GM12878 (cell line): ENCODE data around the gene OSM. TPM values are rescaled to one million over a fixed set of nuclear protein-coding genes. Genes with fewer than 3 reads are reported as not detected.

Source experiments
- ATAC-seq: fragments of 200-7000 bp; cut with Tn5 transposase; 3 replicates; pipeline ENCODE4 v1.9.1; 2020; ENCODE audit warnings: mild to moderate bottlenecking, moderate library complexity
- BruUV-seq: library from RNA; stranded (reverse); fragments of 400-500 nt; replicated peaks from 2 replicates; lab custom pipeline; 2021; lab: Mats Ljungman, UMichigan
- CTCF ChIA-PET: fragments of 300-600 bp; sonication (Branson Sonifier 250); formaldehyde crosslinking; extraction: SDS; loops from one replicate; lab custom pipeline; 2021; ENCODE audit warnings: inconsistent platforms; lab: Yijun Ruan, JAX
- POLR2A ChIA-PET: fragments of 350-600 bp; formaldehyde crosslinking; extraction: SDS; loops from one replicate; lab custom pipeline; 2021; ENCODE audit warnings: inconsistent platforms; lab: Charles Lee
- RAD21 ChIA-PET: fragments of 300-600 bp; sonication (Branson Sonifier 250); formaldehyde crosslinking; loops from one replicate; lab custom pipeline; 2023; ENCODE audit warnings: antibody characterized with exemption; ENCODE audit not compliant: unreplicated experiment; lab: Charles Lee
- SMC1A ChIA-PET: fragments of 300-600 bp; sonication (Branson Sonifier 250); formaldehyde crosslinking; loops from one replicate; lab custom pipeline; 2023; ENCODE audit not compliant: unreplicated experiment, uncharacterized antibody; lab: Charles Lee
- DNase-seq: peaks from one replicate; pipeline ENCODE4 v3.0.0-alpha.2; 2011; ENCODE audit warnings: low read depth, low spot score
- FAIRE-seq: peaks from 3 replicates; lab custom pipeline; 2011; peaks lifted over from hg19 to GRCh38; lab: Jason Lieb, UNC
- H2AFZ ChIP-seq: 2 replicates; pipeline ENCODE4 v1.6.0; 2011; ENCODE audit warnings: low read depth, low read length, control low read depth; ENCODE audit not compliant: control insufficient read depth
- H3K27ac ChIP-seq: 2 replicates; pipeline ENCODE4 v1.5.1; 2011; ENCODE audit warnings: control low read depth; ENCODE audit not compliant: control insufficient read depth, insufficient read depth
- H3K27me3 ChIP-seq, 2 experiments: replicated peaks in 1 of 2; 2 replicates each; pipeline versions ENCODE4 v1.6.0 to v1.6.1; 2011; ENCODE audit warnings: low read length in 1 of 2; ENCODE audit not compliant: control insufficient read depth in 2 of 2, insufficient read depth in 2 of 2
- H3K36me3 ChIP-seq, 2 experiments: 2 replicates each; pipeline ENCODE4 v1.5.1; 2011; ENCODE audit warnings: low read length in 1 of 2; ENCODE audit not compliant: control insufficient read depth in 2 of 2, insufficient read depth in 2 of 2
- H3K4me1 ChIP-seq: 2 replicates; pipeline ENCODE4 v1.6.1; 2011; ENCODE audit warnings: mild to moderate bottlenecking, low read length, moderate library complexity, mixed read lengths; ENCODE audit not compliant: control insufficient read depth, insufficient read depth
- H3K4me2 ChIP-seq: 2 replicates; pipeline ENCODE4 v1.6.0; 2011; ENCODE audit warnings: control low read depth; ENCODE audit not compliant: control insufficient read depth, insufficient read depth
- H3K4me3 ChIP-seq: fragments of 200-600 bp; sonication (generic); 2 replicates; pipeline ENCODE4 v1.5.1; 2016
- H3K79me2 ChIP-seq: 2 replicates; pipeline ENCODE4 v1.6.0; 2011; ENCODE audit warnings: low read length; ENCODE audit not compliant: control insufficient read depth, insufficient read depth
- H3K9ac ChIP-seq: 2 replicates; pipeline ENCODE4 v1.8.0; 2011; ENCODE audit warnings: low read length, control low read depth, mixed read lengths; ENCODE audit not compliant: control insufficient read depth, insufficient read depth
- H3K9me3 ChIP-seq: replicated peaks from 3 replicates; pipeline ENCODE4 v1.5.1; 2011; ENCODE audit warnings: mild to moderate bottlenecking, low read length; ENCODE audit not compliant: control insufficient read depth, insufficient read depth
- H4K20me1 ChIP-seq: 2 replicates; pipeline ENCODE4 v1.6.0; 2011; ENCODE audit not compliant: control insufficient read depth, insufficient read depth
- CTCF ChIP-seq, 3 experiments: IDR thresholded peaks in 2 of 3; conservative IDR thresholded peaks in 1 of 3; 2 replicates each; pipeline ENCODE4 v1.5.1; 2011; ENCODE audit warnings: low read depth in 3 of 3, low read length in 3 of 3, mild to moderate bottlenecking in 3 of 3, control low read depth in 2 of 3, moderate library complexity in 2 of 3, inconsistent platforms in 1 of 3, mixed read lengths in 1 of 3; ENCODE audit not compliant: control insufficient read depth in 2 of 3, insufficient read depth in 1 of 3; ENCODE audit errors: extremely low read depth in 1 of 3
- GABPA ChIP-seq: IDR thresholded peaks from 2 replicates; pipeline ENCODE4 v1.6.1; 2014; ENCODE audit warnings: antibody characterized with exemption, low read depth, mild to moderate bottlenecking, inconsistent platforms
- HSF1 ChIP-seq: fragments of 150-350 bp; IDR thresholded peaks from 2 replicates; pipeline ENCODE4 v1.6.1; 2014; ENCODE audit warnings: mild to moderate bottlenecking, low read depth, low read length
- PML ChIP-seq: IDR thresholded peaks from 2 replicates; pipeline ENCODE4 v1.6.1; 2012; ENCODE audit warnings: low read length, inconsistent platforms
- RELB ChIP-seq: fragments of 450-650 bp; IDR thresholded peaks from 2 replicates; pipeline ENCODE4 v1.6.1; 2017; ENCODE audit warnings: low read depth, mild to moderate bottlenecking, moderate library complexity
- SUZ12 ChIP-seq: fragments of 200-600 bp; sonication (generic); IDR thresholded peaks from one replicate; pipeline ENCODE4 v1.6.1; 2018; ENCODE audit warnings: antibody characterized with exemption, mild to moderate bottlenecking; ENCODE audit not compliant: unreplicated experiment
- ZBTB33 ChIP-seq: fragments of 450-650 bp; IDR thresholded peaks from 2 replicates; pipeline ENCODE4 v1.6.1; 2017; ENCODE audit warnings: mild to moderate bottlenecking
- WGBS: methylation state at CpG from one replicate; pipeline ENCODE4 v1.1.6; 2016; ENCODE audit warnings: low lambda C conversion rate; ENCODE audit not compliant: insufficient replicate concordance, insufficient coverage; ENCODE audit errors: missing lambda C conversion rate; 5-methylcytosine and 5-hydroxymethylcytosine counted together
- in situ Hi-C: fragments of 300-500 bp; cut with MboI; formaldehyde crosslinking; loops from 9 replicates; pipeline ENCODE4 v1.14.3; 2018; ENCODE audit warnings: mixed read lengths
- intact Hi-C: fragments of 100-400 bp; cut with micrococcal nuclease; formaldehyde crosslinking; loops from one replicate; pipeline ENCODE4 v1.14.2; 2022; ENCODE audit not compliant: unreplicated experiment
- polyA plus RNA-seq, 11 experiments: library from polyadenylated mRNA; depleted of rRNA in 4 of 11; unstranded in 6 of 11; stranded (reverse) in 5 of 11; fragments of >200 nt; fragmentation: Nextera tagmentation in 4 of 11; fragmentation: Illumina TruSeq in 1 of 11; extraction: Ambion mirVana in 4 of 11; extraction: Trizol in 1 of 11; gene quantifications; 1 replicate in 1 of 11; 2 replicates in 10 of 11; pipeline versions ENCODE4 v1.2.1 to v1.2.3, GENCODE V29; 2011 to 2016; ENCODE audit warnings: inconsistent platforms in 2 of 11, missing spikeins in 2 of 11, low read depth in 1 of 11
- total RNA-seq, 4 experiments: library from RNA; depleted of rRNA in 3 of 4; stranded (reverse); fragments of >200 nt in 3 of 4; fragmentation: Illumina TruSeq in 1 of 4; extraction: Trizol in 1 of 4; gene quantifications; 2 replicates each; pipeline versions ENCODE4 v1.2.1 to v1.2.3, GENCODE V29; 2013 to 2021
- TF ChIP-seq, protein P1 (sequence below): fragments of 450-650 bp; IDR thresholded peaks from 2 replicates; pipeline ENCODE4 v1.6.1; 2016; ENCODE audit warnings: mild to moderate bottlenecking
- TF ChIP-seq, protein P2 (sequence below): fragments of 450-650 bp; IDR thresholded peaks from 2 replicates; pipeline ENCODE4 v1.6.1; 2017; ENCODE audit warnings: mild to moderate bottlenecking, low read depth, inconsistent platforms; ENCODE audit not compliant: poor library complexity, severe bottlenecking

The OSM gene
- total and polyA plus RNA-seq, 10 of the 15 experiments (the other 5 are each of a cell fraction or from before 2014, with no cell fraction given) = 0.06 to 1.4 (median 0.59) TPM

GRCh38 chr22:30280505-30280904 is 13.9 kb upstream of the OSM start (continued):
- TF ChIP-seq HSF1 = no peak

DNA sequence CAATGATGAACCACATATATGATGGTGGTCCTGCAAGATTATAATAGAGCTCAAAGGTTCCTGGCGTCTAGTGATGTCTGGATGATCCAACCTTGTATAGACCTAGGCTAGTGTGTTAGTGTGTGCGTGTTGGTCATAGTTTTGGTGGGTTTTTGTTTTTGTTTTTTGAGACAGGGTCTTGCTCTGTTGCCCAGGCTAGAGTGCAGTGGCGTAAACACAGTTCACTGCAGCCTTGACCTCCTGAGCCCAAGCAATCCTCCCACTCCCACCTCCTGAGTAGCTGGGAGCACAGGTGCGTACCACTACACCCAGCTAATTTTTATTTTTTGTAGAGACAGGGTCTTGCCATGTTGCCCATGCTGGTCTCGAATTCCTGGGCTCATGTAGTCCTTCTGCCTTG is 13.3 kb upstream of the OSM start:
- no peaks in the 10 kb centered on the region for H3K4me1 ChIP-seq
- intact Hi-C loops (loop anchor here (10.0 kb wide), 1 partner anchor 205 kb away; no protein-coding TSS in a partner anchor), in situ Hi-C loops (no loop called here)
- DNase-seq = no peak
- no peak overlapping the region for H3K9ac ChIP-seq
- no peak overlapping the region for H3K4me3 ChIP-seq
- H3K79me2 ChIP-seq = no peaks in the 10 kb centered on the region
- no TSS peak for BruUV-seq
- FAIRE-seq = no peak
- RAD21 ChIA-PET = interaction anchor here (1.2 kb wide), 1 partner anchor 43 kb away, joined by 3 read pairs; no protein-coding TSS in a partner anchor
- H3K36me3 ChIP-seq = no peaks in the 10 kb centered on the region
- CTCF ChIA-PET = interaction anchor here (1.0 to 2.7 kb wide), 8 partner anchors 8 to 172 kb away, joined by 3 to 16 read pairs (median 4); partner anchors contain the start of gene RNF215
- H3K27ac ChIP-seq = no peak overlapping the region
- H3K4me2 ChIP-seq = no peak overlapping the region
- POLR2A ChIA-PET = no interaction called here
- H3K27me3 ChIP-seq = no peaks in the 10 kb centered on the region; a peak in 1 of 4 replicates
- 25% methylated on average over 5 of the region's 5 CpGs for WGBS
- H3K9me3 ChIP-seq = no peaks in the 10 kb centered on the region
- no peak for ATAC-seq
- SMC1A ChIA-PET = interaction anchor here (0.9 to 1.5 kb wide), 5 partner anchors 8 to 172 kb away, joined by 3 to 10 read pairs (median 3); partner anchors contain the start of gene CASTOR1
- no peaks in the 10 kb centered on the region for H4K20me1 ChIP-seq
- no peak overlapping the region for H2AFZ ChIP-seq
- TF ChIP-seq CTCF (IDR thresholded peaks at IDR 0.05 in 2 of 3, conservative IDR thresholded peaks at IDR 0.05 in 1 of 3; ENCODE audit: control insufficient read depth in 2 of 3, extremely low read depth in 1 of 3, insufficient read depth in 1 of 3, low read depth in 3 of 3, low read length in 3 of 3) = no peak
- TF ChIP-seq GABPA = no peak
- TF ChIP-seq, protein P1, sequence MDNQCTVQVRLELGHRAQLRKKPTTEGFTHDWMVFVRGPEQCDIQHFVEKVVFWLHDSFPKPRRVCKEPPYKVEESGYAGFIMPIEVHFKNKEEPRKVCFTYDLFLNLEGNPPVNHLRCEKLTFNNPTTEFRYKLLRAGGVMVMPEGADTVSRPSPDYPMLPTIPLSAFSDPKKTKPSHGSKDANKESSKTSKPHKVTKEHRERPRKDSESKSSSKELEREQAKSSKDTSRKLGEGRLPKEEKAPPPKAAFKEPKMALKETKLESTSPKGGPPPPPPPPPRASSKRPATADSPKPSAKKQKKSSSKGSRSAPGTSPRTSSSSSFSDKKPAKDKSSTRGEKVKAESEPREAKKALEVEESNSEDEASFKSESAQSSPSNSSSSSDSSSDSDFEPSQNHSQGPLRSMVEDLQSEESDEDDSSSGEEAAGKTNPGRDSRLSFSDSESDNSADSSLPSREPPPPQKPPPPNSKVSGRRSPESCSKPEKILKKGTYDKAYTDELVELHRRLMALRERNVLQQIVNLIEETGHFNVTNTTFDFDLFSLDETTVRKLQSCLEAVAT = no peak
- TF ChIP-seq ZBTB33 = no peak
- TF ChIP-seq, protein P2, sequence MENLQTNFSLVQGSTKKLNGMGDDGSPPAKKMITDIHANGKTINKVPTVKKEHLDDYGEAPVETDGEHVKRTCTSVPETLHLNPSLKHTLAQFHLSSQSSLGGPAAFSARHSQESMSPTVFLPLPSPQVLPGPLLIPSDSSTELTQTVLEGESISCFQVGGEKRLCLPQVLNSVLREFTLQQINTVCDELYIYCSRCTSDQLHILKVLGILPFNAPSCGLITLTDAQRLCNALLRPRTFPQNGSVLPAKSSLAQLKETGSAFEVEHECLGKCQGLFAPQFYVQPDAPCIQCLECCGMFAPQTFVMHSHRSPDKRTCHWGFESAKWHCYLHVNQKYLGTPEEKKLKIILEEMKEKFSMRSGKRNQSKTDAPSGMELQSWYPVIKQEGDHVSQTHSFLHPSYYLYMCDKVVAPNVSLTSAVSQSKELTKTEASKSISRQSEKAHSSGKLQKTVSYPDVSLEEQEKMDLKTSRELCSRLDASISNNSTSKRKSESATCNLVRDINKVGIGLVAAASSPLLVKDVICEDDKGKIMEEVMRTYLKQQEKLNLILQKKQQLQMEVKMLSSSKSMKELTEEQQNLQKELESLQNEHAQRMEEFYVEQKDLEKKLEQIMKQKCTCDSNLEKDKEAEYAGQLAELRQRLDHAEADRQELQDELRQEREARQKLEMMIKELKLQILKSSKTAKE = no peak
- TF ChIP-seq PML = no peak
- TF ChIP-seq SUZ12 = no peak
- TF ChIP-seq RELB = no peak
